IMR-90 (cell line): ENCODE results near the gene SORCS1. TPM values are rescaled to one million over a fixed set of nuclear protein-coding genes. Genes with fewer than 3 reads are reported as not detected.

ENCODE experiments used
- ATAC-seq: fragments of 200-7000 bp; cut with Tn5 transposase; 2 replicates; pipeline ENCODE4 v1.9.1; 2020; ENCODE audit warnings: low read depth, mild to moderate bottlenecking, moderate library complexity
- BruUV-seq: library from RNA; stranded (reverse); fragments of 400-500 nt; replicated peaks from 2 replicates; lab custom pipeline; 2021; lab: Mats Ljungman, UMichigan
- CTCF ChIA-PET: fragments of 300-600 bp; formaldehyde crosslinking; extraction: SDS; loops from one replicate; lab custom pipeline; 2021; ENCODE audit warnings: antibody characterized with exemption; lab: Yijun Ruan, JAX
- POLR2A ChIA-PET: fragments of 300-600 bp; sonication (Branson Sonifier 250); formaldehyde crosslinking; loops from one replicate; lab custom pipeline; 2022; ENCODE audit warnings: antibody characterized with exemption; ENCODE audit not compliant: unreplicated experiment; lab: Charles Lee
- DNase-seq: peaks from one replicate; pipeline ENCODE4 v3.0.0; 2013
- H2AFZ ChIP-seq: replicated peaks from 2 replicates; pipeline ENCODE3; 2013; ENCODE audit warnings: low read length, mild to moderate bottlenecking; ENCODE audit not compliant: poor library complexity
- H2AK5ac ChIP-seq: 2 replicates; pipeline ENCODE4 v1.6.1; 2013; ENCODE audit warnings: low read depth, low read length, inconsistent platforms
- H2AK9ac ChIP-seq: replicated peaks from 2 replicates; pipeline ENCODE3; 2013; ENCODE audit warnings: mild to moderate bottlenecking, low read depth, low read length, moderate library complexity; ENCODE audit not compliant: poor library complexity
- H2BK120ac ChIP-seq: 2 replicates; pipeline ENCODE4 v1.6.1; 2013; ENCODE audit warnings: low read depth, low read length, inconsistent platforms
- H2BK15ac ChIP-seq: 3 replicates; pipeline ENCODE4 v1.6.1; 2013; ENCODE audit warnings: low read depth, low read length, inconsistent platforms
- H2BK20ac ChIP-seq: 2 replicates; pipeline ENCODE4 v1.6.1; 2013; ENCODE audit warnings: low read depth, mild to moderate bottlenecking, inconsistent platforms, low read length, moderate library complexity
- H2BK5ac ChIP-seq: 2 replicates; pipeline ENCODE4 v1.6.1; 2013; ENCODE audit warnings: mild to moderate bottlenecking, low read depth, low read length, inconsistent platforms; ENCODE audit not compliant: poor library complexity, severe bottlenecking
- H3K14ac ChIP-seq: replicated peaks from 2 replicates; pipeline ENCODE4 v1.6.1; 2013; ENCODE audit warnings: low read depth, low read length, inconsistent platforms
- H3K18ac ChIP-seq: 2 replicates; pipeline ENCODE4 v1.6.1; 2013; ENCODE audit warnings: low read depth, low read length, control low read depth
- H3K23ac ChIP-seq: 2 replicates; pipeline ENCODE4 v1.6.1; 2013; ENCODE audit warnings: low read depth, low read length, inconsistent platforms
- H3K27ac ChIP-seq: 2 replicates; pipeline ENCODE4 v1.5.1; 2013; ENCODE audit warnings: mild to moderate bottlenecking, control low read depth, low read length; ENCODE audit not compliant: insufficient read depth
- H3K27me3 ChIP-seq: 2 replicates; pipeline ENCODE4 v1.6.1; 2013; ENCODE audit warnings: low read length; ENCODE audit not compliant: control insufficient read depth, insufficient read depth
- H3K36me3 ChIP-seq: 2 replicates; pipeline ENCODE4 v1.6.1; 2013; ENCODE audit warnings: low read length, mixed read lengths; ENCODE audit not compliant: control insufficient read depth, insufficient read depth
- H3K4ac ChIP-seq: 2 replicates; pipeline ENCODE4 v1.6.1; 2013; ENCODE audit warnings: low read depth, low read length, inconsistent platforms
- H3K4me1 ChIP-seq: 2 replicates; pipeline ENCODE4 v1.6.1; 2013; ENCODE audit warnings: low read length, mixed read lengths; ENCODE audit not compliant: control insufficient read depth, insufficient read depth
- H3K4me2 ChIP-seq: 2 replicates; pipeline ENCODE4 v1.6.1; 2013; ENCODE audit warnings: low read depth, mild to moderate bottlenecking, control low read depth, low read length, moderate library complexity
- H3K4me3 ChIP-seq: 2 replicates; pipeline ENCODE4 v1.5.1; 2013; ENCODE audit warnings: low read depth, mild to moderate bottlenecking, control low read depth, low read length, moderate library complexity; ENCODE audit not compliant: insufficient read depth
- H3K56ac ChIP-seq: 2 replicates; pipeline ENCODE4 v1.6.1; 2013; ENCODE audit warnings: low read length, inconsistent platforms; ENCODE audit not compliant: insufficient read depth; ENCODE audit errors: extremely low read depth
- H3K79me1 ChIP-seq, 2 experiments: 2 replicates each; pipeline ENCODE4 v1.6.1; 2013; ENCODE audit warnings: low read length in 2 of 2, inconsistent platforms in 1 of 2, low read depth in 1 of 2
- H3K9ac ChIP-seq: 2 replicates; pipeline ENCODE4 v1.6.1; 2013; ENCODE audit warnings: low read depth, low read length, control low read depth
- H3K9me1 ChIP-seq: 2 replicates; pipeline ENCODE4 v1.6.1; 2013; ENCODE audit warnings: low read length, inconsistent platforms; ENCODE audit not compliant: insufficient read depth
- H3K9me3 ChIP-seq: 2 replicates; pipeline ENCODE4 v1.6.1; 2013; ENCODE audit warnings: low read length; ENCODE audit not compliant: control insufficient read depth, insufficient read depth
- H4K20me1 ChIP-seq: 2 replicates; pipeline ENCODE4 v1.6.1; 2013; ENCODE audit warnings: low read length, inconsistent platforms; ENCODE audit not compliant: insufficient read depth
- H4K5ac ChIP-seq: 2 replicates; pipeline ENCODE4 v1.6.1; 2013; ENCODE audit warnings: mild to moderate bottlenecking, low read depth, low read length, control low read depth
- H4K8ac ChIP-seq, 2 experiments: 2 replicates each; pipeline ENCODE4 v1.6.1; 2013; ENCODE audit warnings: low read depth in 2 of 2, low read length in 2 of 2, control low read depth in 1 of 2, inconsistent platforms in 1 of 2
- H4K91ac ChIP-seq: 2 replicates; pipeline ENCODE4 v1.6.1; 2013; ENCODE audit warnings: low read depth, low read length, inconsistent platforms; ENCODE audit not compliant: insufficient read depth
- FOS ChIP-seq: fragments of 150-350 bp; IDR thresholded peaks from 2 replicates; pipeline ENCODE4 v1.6.1; 2016; ENCODE audit warnings: low read depth, low read length
- NFE2L2 ChIP-seq: fragments of 150-350 bp; IDR thresholded peaks from 2 replicates; pipeline ENCODE4 v1.6.1; 2016; ENCODE audit warnings: low read depth, mild to moderate bottlenecking, low read length
- POLR2A ChIP-seq: IDR thresholded peaks from 2 replicates; pipeline ENCODE4 v1.6.1; 2012; ENCODE audit warnings: mild to moderate bottlenecking, low read depth, low read length
- WGBS, 2 experiments: methylation state at CpG; one replicate each; pipeline versions ENCODE4 v1.1.5 to v1.1.7; 2013; ENCODE audit warnings: missing lambda C conversion rate in 2 of 2; ENCODE audit not compliant: insufficient read length in 1 of 2; ENCODE audit errors: extremely low coverage in 2 of 2; 5-methylcytosine and 5-hydroxymethylcytosine counted together
- dilution Hi-C: fragments of 300-500 bp; cut with HindIII; formaldehyde crosslinking; loops from one replicate; pipeline ENCODE4 v1.14.3; 2018; ENCODE audit warnings: low sequenced_read_pairs; ENCODE audit not compliant: unreplicated experiment
- in situ Hi-C: fragments of 300-500 bp; cut with MboI; formaldehyde crosslinking; loops from 3 replicates; pipeline ENCODE4 v1.14.3; 2019; ENCODE audit warnings: low sequenced_read_pairs, inconsistent platforms, mixed read lengths
- intact Hi-C: fragments of 100-400 bp; cut with micrococcal nuclease; formaldehyde crosslinking; loops from 2 replicates; pipeline ENCODE4 v1.10.0; 2022
- polyA plus RNA-seq, 3 experiments: library from polyadenylated mRNA; depleted of rRNA; stranded (reverse); fragments of >200 nt; gene quantifications; 2 replicates each; pipeline ENCODE4 v1.2.3, GENCODE V29; 2012; ENCODE audit warnings: low replicate concordance in 1 of 3
- total RNA-seq: library from RNA; depleted of rRNA; stranded (reverse); fragments of >200 nt; gene quantifications from 2 replicates; pipeline ENCODE4 v1.2.3, GENCODE V29; 2012
- TF ChIP-seq, protein P1 (sequence below): conservative IDR thresholded peaks from 2 replicates; pipeline ENCODE4 v1.5.1; 2012; ENCODE audit warnings: mild to moderate bottlenecking, low read depth, low read length, improper control_type of control experiment
- TF ChIP-seq, protein P2 (sequence below): fragments of 150-350 bp; IDR thresholded peaks from 2 replicates; pipeline ENCODE4 v1.6.1; 2016; ENCODE audit warnings: low read depth, mild to moderate bottlenecking, low read length, moderate library complexity, borderline replicate concordance
- TF ChIP-seq, protein P3 (sequence below): fragments of 150-350 bp; IDR thresholded peaks from 2 replicates; pipeline ENCODE4 v1.6.1; 2017; ENCODE audit warnings: mild to moderate bottlenecking, antibody characterized with exemption, low read length, low read depth

SORCS1 gene
- total and polyA plus RNA-seq, 2 of the 4 experiments (the other 2 are of a cell fraction) = under 0.01 TPM; not detected in 1

DNA sequence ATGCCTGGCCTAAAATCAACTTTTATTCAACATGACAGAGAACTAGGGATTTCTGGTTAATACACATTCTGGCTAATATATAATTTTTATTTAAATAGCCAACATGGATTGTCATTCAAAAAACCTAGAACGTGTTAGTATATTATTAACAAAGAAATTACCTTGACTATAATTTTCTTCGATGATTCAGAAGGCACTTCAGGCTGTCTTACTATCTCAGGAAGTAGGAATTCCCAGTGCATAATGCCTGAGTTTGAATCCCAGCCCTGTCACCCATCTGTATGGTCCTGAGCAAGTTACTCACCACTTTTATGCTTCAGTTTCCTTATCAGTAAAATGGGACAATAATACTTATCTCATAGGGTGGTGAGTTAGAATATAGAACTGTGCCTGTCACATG is 106.2 kb downstream of the SORCS1 start:
- ChIA-PET POLR2A (no interaction called here), CTCF (no interaction called here)
- dilution Hi-C loops = no loop called here

More for the DNA sequence above, 106.2 kb downstream of the SORCS1 start:
- no peak for ATAC-seq
- WGBS, 2 experiments = no CpG with 5 or more reads among the region's 2 CpGs
- H3K9me3 ChIP-seq = 0 out of 2 replicates have a peak, but pooled peaks cover 3% of the 10 kb centered on the region
- no peak overlapping the region for H3K4ac ChIP-seq
- no peak overlapping the region for H2AK9ac ChIP-seq
- H4K20me1 ChIP-seq = no peaks in the 10 kb centered on the region
- H2BK20ac ChIP-seq = no peak overlapping the region
- H3K27me3 ChIP-seq = no peaks in the 10 kb centered on the region
- H3K4me1 ChIP-seq = no peaks in the 10 kb centered on the region
- TF ChIP-seq, protein P1, sequence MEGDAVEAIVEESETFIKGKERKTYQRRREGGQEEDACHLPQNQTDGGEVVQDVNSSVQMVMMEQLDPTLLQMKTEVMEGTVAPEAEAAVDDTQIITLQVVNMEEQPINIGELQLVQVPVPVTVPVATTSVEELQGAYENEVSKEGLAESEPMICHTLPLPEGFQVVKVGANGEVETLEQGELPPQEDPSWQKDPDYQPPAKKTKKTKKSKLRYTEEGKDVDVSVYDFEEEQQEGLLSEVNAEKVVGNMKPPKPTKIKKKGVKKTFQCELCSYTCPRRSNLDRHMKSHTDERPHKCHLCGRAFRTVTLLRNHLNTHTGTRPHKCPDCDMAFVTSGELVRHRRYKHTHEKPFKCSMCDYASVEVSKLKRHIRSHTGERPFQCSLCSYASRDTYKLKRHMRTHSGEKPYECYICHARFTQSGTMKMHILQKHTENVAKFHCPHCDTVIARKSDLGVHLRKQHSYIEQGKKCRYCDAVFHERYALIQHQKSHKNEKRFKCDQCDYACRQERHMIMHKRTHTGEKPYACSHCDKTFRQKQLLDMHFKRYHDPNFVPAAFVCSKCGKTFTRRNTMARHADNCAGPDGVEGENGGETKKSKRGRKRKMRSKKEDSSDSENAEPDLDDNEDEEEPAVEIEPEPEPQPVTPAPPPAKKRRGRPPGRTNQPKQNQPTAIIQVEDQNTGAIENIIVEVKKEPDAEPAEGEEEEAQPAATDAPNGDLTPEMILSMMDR = no peak
- TF ChIP-seq, protein P2, sequence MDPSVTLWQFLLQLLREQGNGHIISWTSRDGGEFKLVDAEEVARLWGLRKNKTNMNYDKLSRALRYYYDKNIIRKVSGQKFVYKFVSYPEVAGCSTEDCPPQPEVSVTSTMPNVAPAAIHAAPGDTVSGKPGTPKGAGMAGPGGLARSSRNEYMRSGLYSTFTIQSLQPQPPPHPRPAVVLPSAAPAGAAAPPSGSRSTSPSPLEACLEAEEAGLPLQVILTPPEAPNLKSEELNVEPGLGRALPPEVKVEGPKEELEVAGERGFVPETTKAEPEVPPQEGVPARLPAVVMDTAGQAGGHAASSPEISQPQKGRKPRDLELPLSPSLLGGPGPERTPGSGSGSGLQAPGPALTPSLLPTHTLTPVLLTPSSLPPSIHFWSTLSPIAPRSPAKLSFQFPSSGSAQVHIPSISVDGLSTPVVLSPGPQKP = no peak
- TF ChIP-seq FOS = no peak
- TF ChIP-seq POLR2A = no peak
- TF ChIP-seq, protein P3, sequence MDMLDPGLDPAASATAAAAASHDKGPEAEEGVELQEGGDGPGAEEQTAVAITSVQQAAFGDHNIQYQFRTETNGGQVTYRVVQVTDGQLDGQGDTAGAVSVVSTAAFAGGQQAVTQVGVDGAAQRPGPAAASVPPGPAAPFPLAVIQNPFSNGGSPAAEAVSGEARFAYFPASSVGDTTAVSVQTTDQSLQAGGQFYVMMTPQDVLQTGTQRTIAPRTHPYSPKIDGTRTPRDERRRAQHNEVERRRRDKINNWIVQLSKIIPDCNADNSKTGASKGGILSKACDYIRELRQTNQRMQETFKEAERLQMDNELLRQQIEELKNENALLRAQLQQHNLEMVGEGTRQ = no peak
- TF ChIP-seq NFE2L2 = no peak
- no peak overlapping the region for H2AK5ac ChIP-seq
- no peak overlapping the region for H3K14ac ChIP-seq
- intact Hi-C loops (no loop called here), in situ Hi-C loops (no loop called here)
- H4K8ac ChIP-seq = no peak overlapping the region
- no peak overlapping the region for H2AFZ ChIP-seq
- H3K36me3 ChIP-seq = no peaks in the 10 kb centered on the region
- H3K27ac ChIP-seq = no peak overlapping the region
- H3K9ac ChIP-seq = no peak overlapping the region
- H3K23ac ChIP-seq = no peak overlapping the region
- H3K9me1 ChIP-seq = no peaks in the 10 kb centered on the region
- no peak overlapping the region for H3K4me2 ChIP-seq
- H2BK15ac ChIP-seq = no peak overlapping the region
- no peak overlapping the region for H4K91ac ChIP-seq
- H3K4me3 ChIP-seq = no peak overlapping the region
- H3K56ac ChIP-seq = no peak overlapping the region
- no peak overlapping the region for H4K5ac ChIP-seq
- no peak overlapping the region for H3K18ac ChIP-seq
- DNase-seq = no peak
- no TSS peak for BruUV-seq
- H3K79me1 ChIP-seq = no peaks in the 10 kb centered on the region
- no peak overlapping the region for H2BK5ac ChIP-seq
- H2BK120ac ChIP-seq = no peak overlapping the region
